Gastrocnemius medialis (tissue), 4 donors: ENCODE data around the gene TRIM49.
"Not testable (repeated sequence)": the region's sequence is repeated elsewhere in the genome, so short reads cannot be mapped to it uniquely, and the experiment has no call there.

Experiments used
- POLR2A ChIP-seq, 2 donors: fragments of 450-650 bp; IDR thresholded peaks; one replicate each; pipeline ENCODE4 v1.6.1; 2017; ENCODE audit warnings: antibody characterized with exemption in 2 of 2, mild to moderate bottlenecking in 2 of 2, moderate library complexity in 2 of 2
- TF ChIP-seq, protein P1 (sequence below), 5 experiments: fragments of 450-650 bp in 3 of 5; fragments of 200-600 bp in 2 of 5; sonication (generic) in 2 of 5; IDR thresholded peaks in 4 of 5; conservative IDR thresholded peaks in 1 of 5; 1 replicate in 4 of 5; 2 replicates in 1 of 5; pipeline ENCODE4 v1.5.1; 2016 to 2019; ENCODE audit warnings: antibody characterized with exemption in 5 of 5, mild to moderate bottlenecking in 3 of 5, moderate library complexity in 3 of 5

DNA sequence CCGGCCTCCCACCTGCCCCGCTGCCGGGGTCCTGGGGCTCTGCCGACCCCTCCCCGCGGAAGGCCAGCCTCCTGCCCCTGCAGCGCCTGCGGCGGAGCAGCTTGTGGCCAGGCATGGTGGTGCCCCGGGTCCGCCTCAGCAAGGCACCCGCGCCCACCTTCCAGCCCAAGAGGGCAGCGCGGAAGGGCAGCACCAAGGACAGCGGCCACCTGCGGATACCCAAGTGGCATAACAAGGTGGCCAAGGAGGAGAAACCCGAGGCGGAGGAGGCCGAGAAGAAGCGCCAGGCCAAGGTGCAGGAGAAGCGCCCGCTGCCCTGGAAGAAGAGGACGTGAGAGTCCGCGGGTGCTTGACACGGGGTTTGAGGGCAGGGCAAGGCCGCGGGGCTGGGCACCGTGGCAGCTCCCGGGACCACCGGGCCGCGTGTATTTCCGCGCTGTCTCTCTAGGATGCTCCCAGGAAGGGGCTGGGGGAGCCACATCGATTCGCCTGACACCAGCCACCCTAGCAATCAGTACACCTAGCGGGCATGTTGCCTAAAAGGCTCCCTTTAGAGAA lies 20.8 kb downstream of the TRIM49 start:
- TF ChIP-seq, protein P1, sequence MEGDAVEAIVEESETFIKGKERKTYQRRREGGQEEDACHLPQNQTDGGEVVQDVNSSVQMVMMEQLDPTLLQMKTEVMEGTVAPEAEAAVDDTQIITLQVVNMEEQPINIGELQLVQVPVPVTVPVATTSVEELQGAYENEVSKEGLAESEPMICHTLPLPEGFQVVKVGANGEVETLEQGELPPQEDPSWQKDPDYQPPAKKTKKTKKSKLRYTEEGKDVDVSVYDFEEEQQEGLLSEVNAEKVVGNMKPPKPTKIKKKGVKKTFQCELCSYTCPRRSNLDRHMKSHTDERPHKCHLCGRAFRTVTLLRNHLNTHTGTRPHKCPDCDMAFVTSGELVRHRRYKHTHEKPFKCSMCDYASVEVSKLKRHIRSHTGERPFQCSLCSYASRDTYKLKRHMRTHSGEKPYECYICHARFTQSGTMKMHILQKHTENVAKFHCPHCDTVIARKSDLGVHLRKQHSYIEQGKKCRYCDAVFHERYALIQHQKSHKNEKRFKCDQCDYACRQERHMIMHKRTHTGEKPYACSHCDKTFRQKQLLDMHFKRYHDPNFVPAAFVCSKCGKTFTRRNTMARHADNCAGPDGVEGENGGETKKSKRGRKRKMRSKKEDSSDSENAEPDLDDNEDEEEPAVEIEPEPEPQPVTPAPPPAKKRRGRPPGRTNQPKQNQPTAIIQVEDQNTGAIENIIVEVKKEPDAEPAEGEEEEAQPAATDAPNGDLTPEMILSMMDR (IDR thresholded peaks at IDR 0.05 in 4 of 5, conservative IDR thresholded peaks at IDR 0.05 in 1 of 5), result not testable (repeated sequence)
- TF ChIP-seq POLR2A (IDR thresholded peaks at IDR 0.05), result not testable (repeated sequence)
